Body of pancreas (tissue), 4 donors: ENCODE results near the gene LYSMD1.

ENCODE experiments used
- POLR2A ChIP-seq, 3 donors: fragments of 450-650 bp; IDR thresholded peaks; one replicate each; pipeline ENCODE4 v1.6.1; 2016; ENCODE audit warnings: antibody characterized with exemption in 3 of 3, mild to moderate bottlenecking in 2 of 3
- TF ChIP-seq, protein P1 (sequence below), 7 experiments: fragments of 450-650 bp in 4 of 7; fragments of 200-600 bp in 3 of 7; sonication (generic) in 3 of 7; IDR thresholded peaks; one replicate each; pipeline ENCODE4 v1.5.1; 2016 to 2019; ENCODE audit warnings: antibody characterized with exemption in 7 of 7

DNA sequence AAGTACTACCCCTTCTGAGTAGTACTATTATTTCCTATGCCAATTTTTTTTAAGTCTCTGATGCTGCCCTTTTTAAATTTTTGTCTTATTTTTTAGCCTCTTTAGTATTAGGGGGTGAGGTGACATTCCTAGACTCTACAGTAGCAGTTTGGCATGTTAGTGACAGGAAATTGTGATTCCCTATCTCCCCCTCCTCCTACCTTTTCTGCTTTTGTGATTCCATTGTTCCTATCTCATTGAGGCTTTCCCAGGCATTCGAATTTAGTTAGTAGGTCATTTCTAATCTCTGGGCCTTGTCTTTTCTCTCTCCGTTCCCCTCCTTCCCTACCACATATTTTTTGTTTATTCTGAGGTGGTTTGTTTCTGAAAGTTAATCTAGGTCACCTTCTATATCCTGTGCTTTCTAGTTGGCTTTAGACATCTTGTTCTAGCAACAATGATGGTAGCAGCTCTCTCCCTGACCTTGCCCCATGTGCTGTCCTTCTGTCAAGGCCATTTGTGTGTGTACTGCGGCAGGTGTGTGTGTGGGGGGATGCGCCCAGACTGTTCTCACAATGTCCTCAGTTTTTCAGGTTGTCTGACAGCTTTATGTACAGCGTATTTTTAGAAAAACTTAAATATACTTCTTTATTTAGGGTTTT lies 40.8 kb downstream of the LYSMD1 start:
- TF ChIP-seq, protein P1, sequence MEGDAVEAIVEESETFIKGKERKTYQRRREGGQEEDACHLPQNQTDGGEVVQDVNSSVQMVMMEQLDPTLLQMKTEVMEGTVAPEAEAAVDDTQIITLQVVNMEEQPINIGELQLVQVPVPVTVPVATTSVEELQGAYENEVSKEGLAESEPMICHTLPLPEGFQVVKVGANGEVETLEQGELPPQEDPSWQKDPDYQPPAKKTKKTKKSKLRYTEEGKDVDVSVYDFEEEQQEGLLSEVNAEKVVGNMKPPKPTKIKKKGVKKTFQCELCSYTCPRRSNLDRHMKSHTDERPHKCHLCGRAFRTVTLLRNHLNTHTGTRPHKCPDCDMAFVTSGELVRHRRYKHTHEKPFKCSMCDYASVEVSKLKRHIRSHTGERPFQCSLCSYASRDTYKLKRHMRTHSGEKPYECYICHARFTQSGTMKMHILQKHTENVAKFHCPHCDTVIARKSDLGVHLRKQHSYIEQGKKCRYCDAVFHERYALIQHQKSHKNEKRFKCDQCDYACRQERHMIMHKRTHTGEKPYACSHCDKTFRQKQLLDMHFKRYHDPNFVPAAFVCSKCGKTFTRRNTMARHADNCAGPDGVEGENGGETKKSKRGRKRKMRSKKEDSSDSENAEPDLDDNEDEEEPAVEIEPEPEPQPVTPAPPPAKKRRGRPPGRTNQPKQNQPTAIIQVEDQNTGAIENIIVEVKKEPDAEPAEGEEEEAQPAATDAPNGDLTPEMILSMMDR (IDR thresholded peaks at IDR 0.05), result no peak
- no peak for TF ChIP-seq POLR2A (IDR thresholded peaks at IDR 0.05)
